Smooth muscle cell (in vitro differentiated cells): ENCODE results near the gene TCEAL5. TPM values are rescaled to one million over a fixed set of nuclear protein-coding genes. Genes with fewer than 3 reads are reported as not detected.
A peak's percentile ranks its signal among the peaks of the same experiment; 100 is the strongest.

Experiments used
- DNase-seq: peaks from one replicate; lab custom pipeline; 2025; ENCODE audit not compliant: unreplicated experiment; lab: John Stamatoyannopoulos, UW
- H2AFZ ChIP-seq: fragments of 200-600 bp; sonication (generic); 2 replicates; pipeline ENCODE4 v1.6.0; 2016; ENCODE audit warnings: antibody characterized with exemption, low read depth, mild to moderate bottlenecking
- H3F3A ChIP-seq: fragments of 200-600 bp; sonication (generic); 2 replicates; pipeline ENCODE4 v1.6.0; 2017; ENCODE audit warnings: antibody characterized with exemption, low read depth
- H3K27ac ChIP-seq: fragments of 200-600 bp; sonication (generic); 2 replicates; pipeline ENCODE4 v1.5.1; 2016; ENCODE audit warnings: low read depth, mild to moderate bottlenecking
- H3K27me3 ChIP-seq: fragments of 200-600 bp; sonication (generic); 2 replicates; pipeline ENCODE4 v1.6.1; 2016; ENCODE audit warnings: low read depth, mild to moderate bottlenecking
- H3K36me3 ChIP-seq: fragments of 200-600 bp; sonication (generic); 2 replicates; pipeline ENCODE4 v1.5.1; 2016; ENCODE audit warnings: low read depth
- H3K4me1 ChIP-seq: fragments of 200-600 bp; sonication (generic); 2 replicates; pipeline ENCODE4 v1.5.1; 2016; ENCODE audit warnings: low read depth
- H3K4me2 ChIP-seq: fragments of 200-600 bp; sonication (generic); 2 replicates; pipeline ENCODE4 v1.6.0; 2016; ENCODE audit warnings: mild to moderate bottlenecking
- H3K4me3 ChIP-seq: fragments of 200-600 bp; sonication (generic); 2 replicates; pipeline ENCODE4 v1.5.1; 2016; ENCODE audit warnings: mild to moderate bottlenecking
- H3K79me2 ChIP-seq: fragments of 200-600 bp; sonication (generic); 2 replicates; pipeline ENCODE4 v1.6.0; 2016; ENCODE audit warnings: low read depth, mild to moderate bottlenecking
- H3K9ac ChIP-seq: fragments of 200-600 bp; sonication (generic); 2 replicates; pipeline ENCODE4 v1.6.0; 2016; ENCODE audit warnings: low read depth
- H3K9me3 ChIP-seq: fragments of 200-600 bp; sonication (generic); replicated peaks from 2 replicates; pipeline ENCODE4 v1.5.1; 2016; ENCODE audit warnings: low read depth
- H4K20me1 ChIP-seq: fragments of 200-600 bp; sonication (generic); 2 replicates; pipeline ENCODE4 v1.6.0; 2016; ENCODE audit warnings: low read depth
- WGBS: methylation state at CpG from one replicate; pipeline ENCODE4 v1.1.7; 2016; ENCODE audit warnings: low lambda C conversion rate; 5-methylcytosine and 5-hydroxymethylcytosine counted together
- polyA plus RNA-seq: library from polyadenylated mRNA; unstranded; fragments of >200 nt; fragmentation: Nextera tagmentation; extraction: Ambion mirVana; gene quantifications from 2 replicates; pipeline ENCODE4 v1.2.1, GENCODE V29; 2016
- total RNA-seq: library from RNA; depleted of rRNA; stranded (reverse); fragments of >200 nt; gene quantifications from 2 replicates; pipeline ENCODE4 v1.2.3, GENCODE V29; 2014
- TF ChIP-seq, protein P1 (sequence below): fragments of 200-600 bp; sonication (generic); IDR thresholded peaks from 2 replicates; pipeline ENCODE4 v1.5.1; 2017; ENCODE audit warnings: borderline replicate concordance, mild to moderate bottlenecking, antibody characterized with exemption; ENCODE audit not compliant: insufficient read depth, poor library complexity, severe bottlenecking

TCEAL5 gene, protein sequence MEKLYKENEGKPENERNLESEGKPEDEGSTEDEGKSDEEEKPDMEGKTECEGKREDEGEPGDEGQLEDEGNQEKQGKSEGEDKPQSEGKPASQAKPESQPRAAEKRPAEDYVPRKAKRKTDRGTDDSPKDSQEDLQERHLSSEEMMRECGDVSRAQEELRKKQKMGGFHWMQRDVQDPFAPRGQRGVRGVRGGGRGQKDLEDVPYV
- total RNA-seq (not detected in 2 replicates), polyA plus RNA-seq (not detected in 2 replicates)

DNA sequence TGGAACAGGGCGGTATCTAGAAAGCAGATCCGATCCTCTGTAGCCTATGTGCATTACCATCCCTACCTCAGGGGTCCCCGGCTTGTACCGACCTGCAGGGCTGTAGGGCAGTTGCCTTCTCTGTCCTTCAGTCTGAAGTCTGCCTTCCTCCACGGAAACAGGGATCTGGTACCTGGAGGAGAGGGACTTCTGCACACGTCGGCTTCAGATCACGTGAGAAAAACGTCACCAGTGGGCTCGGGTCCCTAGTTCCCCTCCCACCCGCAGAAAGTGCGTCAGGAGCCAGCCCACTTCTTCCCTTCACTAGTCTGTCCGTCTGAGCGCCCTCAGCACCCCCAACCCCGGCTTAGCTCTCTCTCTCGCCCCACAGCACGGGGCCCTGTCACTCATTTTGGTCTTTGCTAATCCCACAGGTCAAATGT, at the start of gene TCEAL5:
TCEAL5 (minus strand) TSS at position 170 of the 422 bp plus-strand sequence. CDS start 2,187 bp downstream, outside the sequence.
- Histone ChIP-seq H3F3A (no peaks in the 10 kb centered on the region), H3K4me2 (no peak within 1 kb of the TSS), H3K4me1 (no peaks in the 10 kb centered on the region), H3K27me3 (no peaks in the 10 kb centered on the region), H3K79me2 (no peaks in the 10 kb centered on the region), H3K4me3 (no peak within 1 kb of the TSS), H2AFZ (no peak within 1 kb of the TSS), H3K27ac (no peak within 1 kb of the TSS), H3K9me3 (peaks cover 2% of the 10 kb centered on the region), H3K9ac (no peak within 1 kb of the TSS), H3K36me3 (no peaks in the 10 kb centered on the region), H4K20me1 (no peaks in the 10 kb centered on the region)
- 72% methylated on average over 17 of the region's 17 CpGs for WGBS
- no peak for DNase-seq
- TF ChIP-seq, protein P1, sequence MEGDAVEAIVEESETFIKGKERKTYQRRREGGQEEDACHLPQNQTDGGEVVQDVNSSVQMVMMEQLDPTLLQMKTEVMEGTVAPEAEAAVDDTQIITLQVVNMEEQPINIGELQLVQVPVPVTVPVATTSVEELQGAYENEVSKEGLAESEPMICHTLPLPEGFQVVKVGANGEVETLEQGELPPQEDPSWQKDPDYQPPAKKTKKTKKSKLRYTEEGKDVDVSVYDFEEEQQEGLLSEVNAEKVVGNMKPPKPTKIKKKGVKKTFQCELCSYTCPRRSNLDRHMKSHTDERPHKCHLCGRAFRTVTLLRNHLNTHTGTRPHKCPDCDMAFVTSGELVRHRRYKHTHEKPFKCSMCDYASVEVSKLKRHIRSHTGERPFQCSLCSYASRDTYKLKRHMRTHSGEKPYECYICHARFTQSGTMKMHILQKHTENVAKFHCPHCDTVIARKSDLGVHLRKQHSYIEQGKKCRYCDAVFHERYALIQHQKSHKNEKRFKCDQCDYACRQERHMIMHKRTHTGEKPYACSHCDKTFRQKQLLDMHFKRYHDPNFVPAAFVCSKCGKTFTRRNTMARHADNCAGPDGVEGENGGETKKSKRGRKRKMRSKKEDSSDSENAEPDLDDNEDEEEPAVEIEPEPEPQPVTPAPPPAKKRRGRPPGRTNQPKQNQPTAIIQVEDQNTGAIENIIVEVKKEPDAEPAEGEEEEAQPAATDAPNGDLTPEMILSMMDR: no peak

- no peaks in the 10 kb centered on the region for H3K27me3 ChIP-seq
- no peak for DNase-seq
- H2AFZ ChIP-seq: no peak overlapping the region
- no peaks in the 10 kb centered on the region for H4K20me1 ChIP-seq
- peak overlapping the region; percentile 62 for H3K4me3 ChIP-seq
- H3K4me1 ChIP-seq: no peaks in the 10 kb centered on the region
- H3K9me3 ChIP-seq: no peaks in the 10 kb centered on the region
- 83% methylated on average over 3 of the region's 3 CpGs for WGBS
- no peaks in the 10 kb centered on the region for H3K79me2 ChIP-seq
- H3K27ac ChIP-seq: no peak overlapping the region
- H3K4me2 ChIP-seq: peak overlapping the region; percentile 85
- H3K9ac ChIP-seq: no peak overlapping the region
- H3K36me3 ChIP-seq: no peaks in the 10 kb centered on the region
- TF ChIP-seq, protein P1: no peak
- no peaks in the 10 kb centered on the region for H3F3A ChIP-seq
Observed at GRCh38 chrX:103311399-103311780, 34.8 kb upstream of the TCEAL5 start.

DNA sequence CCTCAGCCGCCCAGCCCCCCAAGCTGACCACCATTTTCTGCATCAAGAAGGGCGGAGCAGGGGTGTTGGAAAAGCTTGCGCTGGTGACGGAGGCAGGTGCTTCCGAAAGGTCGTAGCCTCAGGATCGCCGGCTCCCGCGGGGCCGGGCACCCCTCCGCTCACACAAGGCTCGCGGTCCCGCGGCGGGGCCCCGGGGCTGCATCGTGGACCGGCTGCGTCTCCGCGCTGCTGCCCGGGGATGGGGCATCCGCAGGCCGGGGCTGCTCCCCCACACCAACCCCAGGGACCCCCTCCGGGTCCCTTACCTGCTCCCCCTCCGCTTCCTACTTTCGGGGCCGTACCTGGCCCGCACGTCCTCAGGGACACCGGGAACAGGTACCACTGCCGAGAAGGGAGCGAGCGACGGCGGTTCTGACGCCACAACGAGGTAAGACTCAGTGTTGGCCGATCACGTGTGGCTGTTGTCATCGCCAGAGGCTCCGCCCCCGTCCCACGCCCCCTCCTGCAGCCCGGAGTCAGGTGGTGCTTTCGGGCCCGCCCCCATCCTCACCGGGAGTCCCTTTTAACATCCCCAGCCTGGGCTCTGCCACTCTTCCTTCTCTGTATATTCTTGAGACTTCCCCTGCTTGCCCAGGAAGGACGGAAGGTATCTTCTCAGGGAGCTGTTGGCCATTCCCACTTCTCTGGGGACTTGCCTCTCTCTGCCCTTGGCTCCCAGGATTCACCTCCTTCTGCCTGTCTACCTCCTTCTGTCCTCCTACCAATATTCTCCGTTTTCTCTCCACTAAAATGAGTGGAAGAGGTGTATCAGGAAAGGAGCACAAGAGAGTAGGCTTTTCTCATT, 34.2 kb upstream of the TCEAL5 start, which contains the start of gene BEX2:
BEX2 (minus strand) TSS at position 436 of the 844 bp plus-strand sequence. CDS start 1,014 bp downstream, outside the sequence.
- Histone ChIP-seq H2AFZ (peak within 1 kb of the TSS; percentile 81), H3K36me3 (no peaks in the 10 kb centered on the region), H3K4me2 (peak within 1 kb of the TSS; percentile 85), H3K4me3 (peak within 1 kb of the TSS; percentile 62), H3K79me2 (no peaks in the 10 kb centered on the region), H4K20me1 (no peaks in the 10 kb centered on the region), H3K4me1 (no peaks in the 10 kb centered on the region), H3F3A (no peaks in the 10 kb centered on the region), H3K27ac (no peak within 1 kb of the TSS), H3K9ac (peak within 1 kb of the TSS; percentile 66), H3K9me3 (no peaks in the 10 kb centered on the region), H3K27me3 (no peaks in the 10 kb centered on the region)
- no peak for DNase-seq
- WGBS: 63% methylated on average over 30 of the region's 52 CpGs
- TF ChIP-seq, protein P1: no peak
